ENCODE measurements around the gene RNF223. TPM values are rescaled to one million over a fixed set of nuclear protein-coding genes. Genes with fewer than 3 reads are reported as not detected.

Gene RNF223
- total and polyA plus RNA-seq, 11 donors: not detected

DNA sequence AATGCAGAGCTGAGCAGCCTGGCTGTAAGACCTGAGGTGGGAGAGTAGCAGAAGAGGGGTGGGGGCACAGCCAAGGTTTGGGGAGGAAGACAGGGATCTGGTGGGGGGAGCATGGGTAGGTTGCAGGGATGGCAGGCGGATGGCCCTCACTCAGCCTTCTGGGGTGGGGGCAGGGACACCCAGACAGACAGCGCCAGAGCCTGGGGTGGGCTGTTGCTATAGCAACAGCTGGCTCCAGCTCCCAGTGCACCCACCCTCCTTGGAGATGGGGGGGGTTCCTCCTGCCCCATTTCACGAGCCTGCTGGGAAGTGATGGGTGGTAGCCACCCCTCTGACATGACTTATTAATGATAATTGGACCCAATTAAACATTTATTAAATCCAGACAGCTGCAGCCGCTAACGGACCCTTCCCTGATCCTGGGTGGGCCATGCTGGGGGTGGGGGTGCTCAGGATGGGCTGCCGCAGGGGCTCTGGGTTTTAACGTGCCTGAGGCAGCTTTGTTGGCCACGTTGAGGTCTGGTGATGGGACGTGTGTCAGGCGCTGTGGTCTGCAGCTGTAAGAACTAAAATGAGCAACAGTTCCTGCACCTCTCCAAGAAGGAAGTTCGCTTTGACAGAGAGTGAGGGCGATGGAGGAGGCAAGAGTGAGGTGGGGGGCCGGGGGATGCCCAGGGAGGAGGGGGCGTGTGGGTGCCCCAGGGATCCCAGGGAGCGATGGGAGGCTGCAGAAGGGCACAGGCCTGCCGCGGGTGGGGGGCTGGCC is 34.8 kb downstream of the RNF223 start:
- no peak for DNase-seq
- peaks cover 0 to 9% (median 0%) of the 10 kb centered on the region in 9 donors for H3K36me3 ChIP-seq
- peaks cover 0 to 47% (median 0%) of the 10 kb centered on the region in 9 donors for H3K27me3 ChIP-seq
- H3K4me3 ChIP-seq: no peak overlapping the region
- no peak for ATAC-seq
- intact Hi-C loops (cut with DNase I): loop anchor here in 2 of 10 donors (10.0 kb wide), 3 partner anchors 75 to 325 kb away; partner anchors contain the start of gene C1orf159 (in 1 of the 2)
- H3K27ac ChIP-seq: no peak overlapping the region
- H3K9me3 ChIP-seq: no peaks in the 10 kb centered on the region
- 50 to 60% (median 59%) methylated on average over 16 to 17 of the region's 17 CpGs for WGBS, 4 donors
- peaks cover 4 to 27% (median 15%) of the 10 kb centered on the region in 12 donors for H3K4me1 ChIP-seq
- TF ChIP-seq POLR2A (IDR thresholded peaks at IDR 0.05) (no peak), CTCF (IDR thresholded peaks at IDR 0.05) (no peak)

GRCh38 chr1:1038694-1039093 is 35.4 kb downstream of the RNF223 start:
- intact Hi-C loops (cut with DNase I): loop anchor here in 2 of 10 donors (10.0 kb wide), 3 partner anchors 76 to 326 kb away; partner anchors contain the start of gene C1orf159 (in 1 of the 2)
- ATAC-seq (no peak), DNase-seq (no peak)
- Histone ChIP-seq H3K27ac (no peak overlapping the region), H3K36me3 (peaks cover 0 to 4% (median 0%) of the 10 kb centered on the region in 9 donors), H3K27me3 (peaks cover 0 to 54% (median 0%) of the 10 kb centered on the region in 9 donors), H3K4me1 (peaks cover 7 to 34% (median 19%) of the 10 kb centered on the region in 12 donors), H3K9me3 (no peaks in the 10 kb centered on the region), H3K4me3 (no peak overlapping the region)
- TF ChIP-seq POLR2A (IDR thresholded peaks at IDR 0.05): no peak
- TF ChIP-seq CTCF (IDR thresholded peaks at IDR 0.05): no peak
- 85 to 91% (median 88%) methylated on average over 6 of the region's 6 CpGs for WGBS, 4 donors

- Histone ChIP-seq H3K4me1 (peaks cover 7 to 44% (median 22%) of the 10 kb centered on the region in 12 donors), H3K9me3 (no peaks in the 10 kb centered on the region), H3K27ac (no peak overlapping the region), H3K4me3 (no peak overlapping the region), H3K27me3 (peaks cover 0 to 61% (median 0%) of the 10 kb centered on the region in 9 donors), H3K36me3 (no peaks in the 10 kb centered on the region)
- DNase-seq (no peak), ATAC-seq (no peak)
- intact Hi-C loops (cut with DNase I): loop anchor here in 3 of 10 donors (2.0 to 10.0 kb wide), 4 partner anchors 21 to 327 kb away; partner anchors contain the start of gene C1orf159 (in 1 of the 3)
- 83 to 88% (median 84%) methylated on average over 16 to 30 of the region's 30 CpGs for WGBS, 4 donors
- TF ChIP-seq CTCF (IDR thresholded peaks at IDR 0.05) (no peak), POLR2A (IDR thresholded peaks at IDR 0.05) (no peak)
Observed at GRCh38 chr1:1037366-1038327, 36.5 kb downstream of the RNF223 start.
